ENCODE data around the gene SIRT5.

GRCh38 chr6:13660273-13660672 is 85.9 kb downstream of the SIRT5 start:
- no peak for TF ChIP-seq POLR2A (IDR thresholded peaks at IDR 0.05)
- TF ChIP-seq CTCF (IDR thresholded peaks at IDR 0.05) = no peak

Data from thyroid gland (tissue), 4 donors.